A673 (cell line): ENCODE data around the gene JMJD6. TPM values are rescaled to one million over a fixed set of nuclear protein-coding genes. Genes with fewer than 3 reads are reported as not detected.
A peak's percentile ranks its signal among the peaks of the same experiment; 100 is the strongest.

Experiments used
- BruUV-seq: library from RNA; stranded (reverse); fragments of 400-500 nt; replicated peaks from 2 replicates; lab custom pipeline; 2021; lab: Mats Ljungman, UMichigan
- CTCF ChIA-PET: fragments of 300-600 bp; sonication (Branson Sonifier 250); formaldehyde crosslinking; loops from one replicate; lab custom pipeline; 2022; ENCODE audit warnings: antibody characterized with exemption; lab: Charles Lee
- POLR2A ChIA-PET: fragments of 300-600 bp; sonication (Branson Sonifier 250); formaldehyde crosslinking; loops from one replicate; lab custom pipeline; 2022; ENCODE audit warnings: antibody characterized with exemption; ENCODE audit not compliant: low non-redundant PET; lab: Charles Lee
- DNase-seq: peaks from one replicate; pipeline ENCODE4 v3.0.0-alpha.2; 2015; ENCODE audit warnings: low spot score
- H3K27ac ChIP-seq: fragments of 200-600 bp; sonication (generic); 2 replicates; pipeline ENCODE4 v1.5.1; 2016; ENCODE audit warnings: mixed run types, low read depth, mild to moderate bottlenecking, mixed read lengths, antibody characterized with exemption, low read length; ENCODE audit not compliant: poor library complexity, severe bottlenecking
- H3K27me3 ChIP-seq: fragments of 200-600 bp; sonication (generic); replicated peaks from 2 replicates; pipeline ENCODE4 v1.6.1; 2017; ENCODE audit warnings: mixed run types, low read depth, mild to moderate bottlenecking, mixed read lengths, antibody characterized with exemption, low read length; ENCODE audit not compliant: insufficient read depth, poor library complexity
- H3K36me3 ChIP-seq: fragments of 200-600 bp; sonication (generic); 2 replicates; pipeline ENCODE4 v1.6.1; 2016; ENCODE audit warnings: mixed run types, mild to moderate bottlenecking, mixed read lengths, antibody characterized with exemption, low read length; ENCODE audit not compliant: insufficient read depth, poor library complexity, severe bottlenecking
- H3K4me1 ChIP-seq: fragments of 200-600 bp; sonication (generic); 2 replicates; pipeline ENCODE4 v1.6.1; 2017; ENCODE audit warnings: mixed run types, mild to moderate bottlenecking, mixed read lengths, antibody characterized with exemption, low read length; ENCODE audit not compliant: insufficient read depth, poor library complexity, severe bottlenecking
- H3K4me3 ChIP-seq: fragments of 200-600 bp; sonication (generic); 2 replicates; pipeline ENCODE4 v1.5.1; 2016; ENCODE audit warnings: low read depth, mixed run types, mild to moderate bottlenecking, mixed read lengths, low read length; ENCODE audit not compliant: poor library complexity, severe bottlenecking
- H3K9me3 ChIP-seq: fragments of 200-600 bp; sonication (generic); 2 replicates; pipeline ENCODE4 v1.6.1; 2016; ENCODE audit warnings: mixed run types, low read depth, mild to moderate bottlenecking, mixed read lengths, antibody characterized with exemption, low read length; ENCODE audit not compliant: poor library complexity, severe bottlenecking
- CTCF ChIP-seq: fragments of 300-800, 200-600 bp; sonication (generic); conservative IDR thresholded peaks from 2 replicates; pipeline ENCODE4 v1.5.1; 2017; ENCODE audit warnings: low read depth, mild to moderate bottlenecking, antibody characterized with exemption, low read length, moderate library complexity, mixed read lengths
- EZH2 ChIP-seq: fragments of 200-600 bp; sonication (generic); IDR thresholded peaks from 2 replicates; pipeline ENCODE4 v1.6.1; 2017; ENCODE audit warnings: borderline replicate concordance, low read depth, mild to moderate bottlenecking, mixed read lengths, antibody characterized with exemption, low read length; ENCODE audit not compliant: poor library complexity, severe bottlenecking
- intact Hi-C: fragments of 100-400 bp; cut with micrococcal nuclease; formaldehyde crosslinking; loops from one replicate; pipeline ENCODE4 v1.10.0; 2022; ENCODE audit not compliant: unreplicated experiment
- total RNA-seq: library from RNA; stranded (reverse); gene quantifications from 2 replicates; pipeline ENCODE4 v1.2.3, GENCODE V29; 2021

The JMJD6 gene
- total RNA-seq, 1 experiment from 2014 or later: 77.6 TPM

- H3K9me3 ChIP-seq: no peaks in the 10 kb centered on the region
- no TSS peak for BruUV-seq
- no peak overlapping the region for H3K4me3 ChIP-seq
- H3K4me1 ChIP-seq: no peaks in the 10 kb centered on the region
- no peak for DNase-seq
- H3K27ac ChIP-seq: no peak overlapping the region
- intact Hi-C loops: loop anchor here (5.0 kb wide), 1 partner anchor 162 kb away; no protein-coding TSS in a partner anchor
- H3K27me3 ChIP-seq: no peaks in the 10 kb centered on the region
- TF ChIP-seq CTCF: no peak
- no peak for TF ChIP-seq EZH2
- peaks cover 6% of the 10 kb centered on the region for H3K36me3 ChIP-seq
- ChIA-PET POLR2A (no interaction called here), CTCF (interaction anchor here (0.9 kb wide), 1 partner anchor 218 kb away, joined by 3 read pairs; no protein-coding TSS in a partner anchor)
Observed at GRCh38 chr17:76684756-76685155, 41.6 kb downstream of the JMJD6 start.

DNA sequence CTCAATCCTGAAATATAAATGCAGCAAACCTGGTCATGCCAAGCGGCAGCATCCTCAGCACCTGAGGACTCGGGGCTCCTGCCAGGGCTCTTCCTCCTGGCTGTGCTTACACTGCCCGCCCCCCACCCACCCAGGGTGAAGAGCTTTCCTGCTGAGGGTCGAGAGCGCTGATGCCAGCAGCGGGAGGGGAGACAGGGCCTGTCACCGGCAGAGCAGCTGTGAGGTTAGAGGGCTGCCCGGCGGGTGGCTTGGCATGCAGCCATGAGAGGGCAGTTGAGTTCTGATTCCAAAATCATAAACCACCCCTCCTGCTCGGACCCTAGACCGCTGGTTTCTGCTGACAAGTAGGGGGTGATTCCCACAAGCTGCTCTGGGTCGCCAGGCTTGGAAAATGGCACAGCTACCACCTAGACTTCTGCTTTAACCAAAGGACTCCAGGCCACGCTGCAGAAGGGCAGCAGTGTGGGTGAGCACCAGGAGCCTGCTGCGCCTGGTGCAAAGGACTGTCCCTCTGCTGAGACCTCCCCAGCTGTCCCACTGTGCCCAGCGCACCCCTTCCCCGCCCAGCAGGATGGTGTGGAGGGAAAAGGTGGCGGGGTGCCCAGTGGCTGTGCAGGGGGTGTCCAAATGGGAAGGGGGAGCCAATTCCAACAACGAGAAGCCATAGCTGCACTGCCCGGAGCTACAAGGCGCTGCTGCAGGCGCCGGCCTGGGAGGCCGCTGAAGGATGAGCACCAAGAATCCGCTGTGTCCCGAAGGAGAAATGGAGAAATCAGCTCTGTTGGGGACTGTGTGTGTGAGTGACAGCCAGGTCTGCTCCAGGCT, 42.3 kb downstream of the JMJD6 start:
- CTCF ChIA-PET: interaction anchor here (0.6 to 0.9 kb wide), 4 partner anchors 25 to 482 kb away, joined by 3 to 16 read pairs (median 6); partner anchors contain the start of gene PRCD
- no TSS peak for BruUV-seq
- Histone ChIP-seq H3K4me3 (no peak overlapping the region), H3K36me3 (peaks cover 6% of the 10 kb centered on the region), H3K4me1 (no peaks in the 10 kb centered on the region), H3K27ac (no peak overlapping the region), H3K9me3 (no peaks in the 10 kb centered on the region), H3K27me3 (no peaks in the 10 kb centered on the region)
- intact Hi-C loops: loop anchor here (5.0 kb wide), 1 partner anchor 162 kb away; no protein-coding TSS in a partner anchor
- TF ChIP-seq EZH2 (no peak), CTCF (no peak)
- no peak for DNase-seq
- POLR2A ChIA-PET: no interaction called here

GRCh38 chr17:76683011-76683755, 43.2 kb downstream of the JMJD6 start:
- intact Hi-C loops: loop anchor here (5.0 kb wide), 1 partner anchor 161 kb away; no protein-coding TSS in a partner anchor
- H3K4me3 ChIP-seq: no peak overlapping the region
- DNase-seq: no peak
- H3K27ac ChIP-seq: no peak overlapping the region
- TF ChIP-seq EZH2 (no peak), CTCF (peak; percentile 34)
- CTCF ChIA-PET: no interaction called here
- peaks cover 6% of the 10 kb centered on the region for H3K36me3 ChIP-seq
- no peaks in the 10 kb centered on the region for H3K4me1 ChIP-seq
- H3K9me3 ChIP-seq: no peaks in the 10 kb centered on the region
- no TSS peak for BruUV-seq
- POLR2A ChIA-PET: no interaction called here
- H3K27me3 ChIP-seq: no peaks in the 10 kb centered on the region
